22Rv1 (cell line): ENCODE results near the gene RNF111.

Experiments used
- H3K27ac ChIP-seq: fragments of 450-650 bp; 2 replicates; pipeline ENCODE4 v1.5.1; 2017
- ZFX ChIP-seq: fragments of 450-650 bp; IDR thresholded peaks from 2 replicates; pipeline ENCODE4 v1.6.1; 2017; ENCODE audit warnings: antibody characterized with exemption, borderline replicate concordance
- TF ChIP-seq, protein P1 (sequence below): fragments of 450-650 bp; IDR thresholded peaks from 2 replicates; pipeline ENCODE4 v1.5.1; 2017; ENCODE audit warnings: mild to moderate bottlenecking

Gene RNF111

DNA sequence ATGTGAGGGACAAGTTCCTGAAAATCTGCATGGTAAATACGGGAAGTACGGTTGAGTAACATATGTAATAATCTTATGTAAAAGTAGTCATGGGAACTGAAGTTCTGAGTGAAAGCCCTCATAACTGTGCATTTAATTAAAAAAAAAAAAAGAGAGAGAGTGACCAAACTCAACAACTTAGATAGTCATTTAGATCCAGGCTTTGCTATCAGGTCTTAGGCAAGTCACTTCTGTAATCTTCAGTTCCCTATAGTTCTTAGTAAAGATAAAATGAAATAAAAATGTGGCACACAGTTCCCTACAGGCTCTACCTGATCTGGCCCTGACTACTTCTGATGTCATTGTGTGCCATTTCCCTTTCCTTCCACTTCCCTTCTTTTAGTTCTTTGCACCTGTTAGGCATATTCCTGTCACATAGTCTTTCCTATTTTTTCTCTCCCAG, 15.0 kb downstream of the RNF111 start:
- TF ChIP-seq, protein P1, sequence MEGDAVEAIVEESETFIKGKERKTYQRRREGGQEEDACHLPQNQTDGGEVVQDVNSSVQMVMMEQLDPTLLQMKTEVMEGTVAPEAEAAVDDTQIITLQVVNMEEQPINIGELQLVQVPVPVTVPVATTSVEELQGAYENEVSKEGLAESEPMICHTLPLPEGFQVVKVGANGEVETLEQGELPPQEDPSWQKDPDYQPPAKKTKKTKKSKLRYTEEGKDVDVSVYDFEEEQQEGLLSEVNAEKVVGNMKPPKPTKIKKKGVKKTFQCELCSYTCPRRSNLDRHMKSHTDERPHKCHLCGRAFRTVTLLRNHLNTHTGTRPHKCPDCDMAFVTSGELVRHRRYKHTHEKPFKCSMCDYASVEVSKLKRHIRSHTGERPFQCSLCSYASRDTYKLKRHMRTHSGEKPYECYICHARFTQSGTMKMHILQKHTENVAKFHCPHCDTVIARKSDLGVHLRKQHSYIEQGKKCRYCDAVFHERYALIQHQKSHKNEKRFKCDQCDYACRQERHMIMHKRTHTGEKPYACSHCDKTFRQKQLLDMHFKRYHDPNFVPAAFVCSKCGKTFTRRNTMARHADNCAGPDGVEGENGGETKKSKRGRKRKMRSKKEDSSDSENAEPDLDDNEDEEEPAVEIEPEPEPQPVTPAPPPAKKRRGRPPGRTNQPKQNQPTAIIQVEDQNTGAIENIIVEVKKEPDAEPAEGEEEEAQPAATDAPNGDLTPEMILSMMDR: no peak
- TF ChIP-seq ZFX: no peak
- no peak overlapping the region for H3K27ac ChIP-seq

DNA sequence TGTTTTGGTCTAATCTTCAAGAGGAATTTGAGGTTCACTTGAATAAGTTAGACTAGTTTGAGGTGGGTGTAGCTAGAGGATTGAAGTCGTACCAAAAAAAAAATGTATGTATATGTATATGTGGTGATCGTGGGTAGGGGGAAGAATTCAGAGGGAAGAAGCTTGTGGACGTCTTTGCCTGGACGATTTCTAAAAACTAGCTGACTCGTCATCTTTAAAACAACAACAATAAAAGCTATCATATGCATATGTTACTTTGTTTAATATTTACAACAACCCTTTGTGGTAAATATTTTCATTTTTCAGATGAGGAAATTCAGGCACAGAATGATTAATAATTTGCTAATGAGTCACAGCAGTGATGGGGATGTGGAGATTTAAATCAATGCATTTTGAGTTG, 18.1 kb downstream of the RNF111 start:
- TF ChIP-seq, protein P1: no peak
- no peak for TF ChIP-seq ZFX
- H3K27ac ChIP-seq: no peak overlapping the region

GRCh38 chr15:59008086-59008485, 20.6 kb downstream of the RNF111 start:
- TF ChIP-seq, protein P1: no peak
- no peak for TF ChIP-seq ZFX
- no peak overlapping the region for H3K27ac ChIP-seq

GRCh38 chr15:59011262-59011952, 23.9 kb downstream of the RNF111 start:
- TF ChIP-seq, protein P1: no peak
- TF ChIP-seq ZFX: no peak
- no peak overlapping the region for H3K27ac ChIP-seq

GRCh38 chr15:59013246-59013873, 25.9 kb downstream of the RNF111 start:
- TF ChIP-seq, protein P1: no peak
- H3K27ac ChIP-seq: no peak overlapping the region

GRCh38 chr15:59014068-59014467, 26.6 kb downstream of the RNF111 start:
- no peak for TF ChIP-seq ZFX
- TF ChIP-seq, protein P1: no peak
- H3K27ac ChIP-seq: no peak overlapping the region

DNA sequence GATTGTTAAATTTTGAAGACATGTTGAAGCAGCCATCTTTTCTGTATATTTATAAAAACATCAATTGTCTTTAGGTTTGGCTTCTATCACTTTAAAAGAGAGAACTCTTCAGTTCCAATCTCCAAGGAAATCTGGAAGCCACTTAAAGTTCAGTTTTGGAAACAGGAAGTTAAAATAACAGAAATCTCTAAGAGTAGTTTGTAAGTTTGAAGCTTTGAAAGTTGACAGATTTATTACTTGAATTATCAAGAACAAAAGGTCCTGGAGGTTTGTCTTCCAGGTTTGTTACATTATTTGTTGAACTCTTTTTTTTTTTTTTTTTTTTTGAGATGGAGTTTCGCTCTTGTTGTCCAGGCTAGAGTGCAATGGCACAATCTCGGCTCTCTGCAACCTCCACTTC, 30.0 kb downstream of the RNF111 start:
- no peak overlapping the region for H3K27ac ChIP-seq
- TF ChIP-seq, protein P1: no peak
- TF ChIP-seq ZFX: no peak
